Lung microvascular endothelial cell (primary cell): Measurements from ENCODE around the gene COL5A3. TPM values are rescaled to one million over a fixed set of nuclear protein-coding genes. Genes with fewer than 3 reads are reported as not detected.
"Not testable (repeated sequence)": the region's sequence is repeated elsewhere in the genome, so short reads cannot be mapped to it uniquely, and the experiment has no call there.

Experiments
- DNase-seq, 2 donors: peaks; one replicate each; pipeline versions ENCODE4 v3.0.0 to v3.0.0-alpha.2; 2010; ENCODE audit warnings: low read depth in 2 of 2
- total RNA-seq: library from RNA; depleted of rRNA; stranded (reverse); fragments of >200 nt; gene quantifications from 2 replicates; pipeline ENCODE4 v1.2.1, GENCODE V29; 2014

Gene COL5A3
- total RNA-seq, 1 donor from 2014 or later, result under 0.01 TPM

DNA sequence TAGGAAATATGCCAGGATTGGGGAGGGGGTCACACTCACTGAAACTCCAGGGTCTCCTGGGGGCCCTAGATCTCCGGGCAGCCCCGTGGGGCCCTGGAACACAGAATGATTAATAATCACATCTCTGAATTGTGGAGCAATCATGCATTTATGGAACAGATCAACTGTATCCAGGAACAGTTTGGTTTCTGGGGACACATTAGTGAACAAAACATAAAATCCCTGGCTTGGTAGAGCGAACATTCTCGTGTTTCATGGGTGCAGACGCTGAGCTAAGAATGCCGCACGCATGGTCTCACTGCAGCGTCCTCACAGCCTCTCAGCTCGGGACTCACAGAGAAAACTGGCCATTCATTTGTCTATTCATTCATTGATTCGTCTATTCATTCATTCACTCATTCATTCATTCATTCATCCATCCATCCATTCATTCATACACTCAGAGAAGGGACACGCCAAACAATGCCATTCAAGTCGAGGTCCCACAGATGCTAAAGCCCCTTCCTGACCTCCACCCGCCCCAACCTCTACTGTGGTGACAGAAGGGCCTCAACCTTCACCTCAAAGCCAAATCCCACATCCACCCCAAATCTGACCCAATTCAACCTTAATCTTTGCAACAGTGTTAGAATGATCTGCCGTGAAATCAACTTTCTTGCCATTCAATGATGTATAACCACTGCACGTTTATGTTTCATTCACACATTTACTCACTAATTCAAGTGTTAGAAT is 39.0 kb downstream of the COL5A3 start:
- no peak for DNase-seq

- DNase-seq, result no peak
Observed at GRCh38 chr19:9970481-9970880, 39.8 kb downstream of the COL5A3 start.

GRCh38 chr19:9969688-9969975 is 40.7 kb downstream of the COL5A3 start:
- DNase-seq, result no peak

GRCh38 chr19:9968820-9969687 is 41.2 kb downstream of the COL5A3 start:
- DNase-seq, result no peak

GRCh38 chr19:9967326-9967725 is 43.0 kb downstream of the COL5A3 start:
- no peak for DNase-seq

GRCh38 chr19:9966448-9966847 is 43.9 kb downstream of the COL5A3 start:
- DNase-seq, result no peak

DNA sequence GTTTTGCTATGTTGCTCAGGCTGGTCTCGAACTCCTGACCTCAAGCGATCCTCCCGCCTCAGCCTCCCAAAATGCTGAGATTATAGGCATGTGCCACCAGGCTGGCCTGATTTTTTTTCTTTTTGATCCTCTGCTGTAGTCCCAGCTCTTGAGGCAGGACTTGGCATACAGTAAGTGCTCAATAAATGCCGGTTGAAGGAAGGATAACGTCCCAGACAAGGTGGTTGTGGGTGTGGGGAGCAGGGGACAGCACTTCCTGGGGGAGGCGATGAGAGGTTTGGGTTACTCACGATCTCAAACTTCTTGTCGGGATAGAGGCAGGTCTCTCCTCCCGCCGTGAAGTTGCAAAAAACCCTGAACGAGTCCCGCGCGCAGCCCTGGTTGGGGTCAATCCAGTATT is 44.3 kb downstream of the COL5A3 start:
- no peak for DNase-seq

DNA sequence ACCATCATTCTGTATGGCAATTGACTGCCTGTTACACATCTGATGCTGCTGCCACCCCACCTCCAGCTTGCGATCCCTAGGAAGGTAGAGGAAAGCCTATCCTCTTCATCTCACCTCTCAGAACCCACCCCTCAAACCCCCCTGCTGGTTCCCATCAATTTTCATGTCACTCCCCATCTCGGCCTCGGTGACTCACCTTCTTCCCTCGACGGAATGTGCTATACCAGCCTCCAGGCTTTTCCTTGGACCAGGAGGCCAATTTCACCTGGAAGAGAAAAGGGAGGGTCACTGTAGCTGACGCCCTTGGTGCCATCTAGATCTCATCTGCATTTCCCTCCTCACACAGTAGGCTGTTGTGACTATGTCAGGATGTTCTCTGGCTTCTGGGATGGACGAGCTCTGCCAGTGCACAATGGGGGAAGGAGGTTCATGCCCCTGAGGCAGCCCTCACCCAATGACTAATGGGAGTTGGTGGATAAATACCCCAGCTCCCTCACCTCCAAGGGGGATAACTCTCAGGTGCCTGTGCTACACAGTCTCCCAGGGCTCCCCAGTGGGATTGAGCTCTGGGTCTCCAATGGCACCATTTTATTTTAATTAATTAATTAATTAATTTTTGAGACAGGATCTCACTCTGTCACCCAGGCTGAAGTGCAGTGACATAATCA is 47.5 kb downstream of the COL5A3 start:
- no peak for DNase-seq

GRCh38 chr19:9961103-9961502 is 49.2 kb downstream of the COL5A3 start:
- DNase-seq, result no peak

DNA sequence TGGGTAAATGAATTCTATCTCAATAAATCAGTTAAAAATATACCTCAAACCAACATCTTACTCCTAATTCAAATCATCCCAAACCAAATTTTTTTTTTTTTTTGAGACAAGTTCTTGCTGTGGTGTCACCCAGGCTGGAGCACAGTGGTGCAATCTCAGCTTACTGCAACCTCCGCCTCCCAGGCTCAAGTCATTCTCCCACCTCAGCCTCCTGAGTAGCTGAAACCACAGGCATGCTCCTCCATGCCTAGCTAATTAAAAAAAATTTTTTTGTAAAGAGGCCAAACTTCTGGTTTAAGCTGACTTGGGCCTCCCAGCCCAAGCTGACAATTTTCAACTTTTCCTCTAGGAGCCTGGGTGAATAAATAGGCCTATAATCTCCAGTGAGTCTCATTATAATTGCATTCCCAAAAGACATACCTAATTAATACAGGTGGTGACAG is 51.9 kb downstream of the COL5A3 start:
- DNase-seq, result no peak

DNA sequence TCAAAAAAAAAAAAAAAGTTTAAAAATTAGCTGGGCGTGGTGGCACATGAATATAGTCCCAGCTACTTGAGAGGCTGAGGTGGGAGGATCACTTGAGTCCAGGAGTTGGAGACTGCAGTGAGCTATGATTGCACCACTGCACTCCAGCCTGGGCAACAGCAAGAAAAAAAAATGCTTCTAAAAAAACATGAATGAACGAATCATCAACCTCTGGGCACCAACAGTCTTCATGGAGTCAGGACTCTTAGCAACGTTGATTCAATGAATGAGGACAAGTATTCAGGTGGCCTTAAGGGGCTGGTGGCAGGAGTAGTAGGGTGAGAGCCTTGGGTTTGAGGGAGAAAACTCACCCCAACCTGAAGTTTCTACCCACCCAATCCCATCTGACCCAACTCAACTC is 53.3 kb downstream of the COL5A3 start:
- DNase-seq, result no peak

DNA sequence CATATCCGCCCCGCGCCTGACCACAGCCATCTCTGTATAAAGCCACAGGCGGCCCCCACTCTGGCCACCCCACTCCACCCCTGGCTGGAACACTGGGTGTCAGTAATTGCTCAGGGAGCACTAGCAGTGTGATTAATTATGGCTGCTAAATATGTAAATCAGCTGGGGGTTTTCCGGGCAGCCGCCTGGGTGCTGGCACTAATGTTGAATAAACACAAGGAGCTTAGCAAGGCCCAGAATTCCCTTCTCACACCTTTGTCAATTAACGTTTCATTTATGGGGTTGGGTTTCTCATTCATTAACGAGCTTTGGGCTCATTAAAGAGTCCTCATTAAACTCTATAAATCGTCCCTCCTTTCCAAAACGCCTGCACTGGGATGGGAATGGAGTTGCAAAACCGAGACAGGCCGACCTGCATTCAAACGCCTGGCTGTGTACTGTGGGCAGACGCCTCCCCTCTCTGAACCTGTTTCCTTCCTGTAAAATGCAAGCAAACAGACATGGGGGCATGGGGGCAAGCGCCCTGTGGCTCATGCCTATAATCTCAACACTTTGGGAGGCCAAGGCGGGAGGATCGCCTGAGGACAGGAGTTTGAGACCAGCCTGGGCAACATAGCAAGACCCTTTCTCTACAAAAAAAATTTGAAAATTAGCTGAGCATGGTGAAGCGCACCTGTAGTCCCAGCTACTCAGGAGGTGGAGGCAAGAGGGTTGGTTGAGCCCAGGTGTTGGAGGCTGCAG is 56.3 kb downstream of the COL5A3 start:
- no peak for DNase-seq

- no peak for DNase-seq
Observed at GRCh38 chr19:9952276-9952675, 58.0 kb downstream of the COL5A3 start.

DNA sequence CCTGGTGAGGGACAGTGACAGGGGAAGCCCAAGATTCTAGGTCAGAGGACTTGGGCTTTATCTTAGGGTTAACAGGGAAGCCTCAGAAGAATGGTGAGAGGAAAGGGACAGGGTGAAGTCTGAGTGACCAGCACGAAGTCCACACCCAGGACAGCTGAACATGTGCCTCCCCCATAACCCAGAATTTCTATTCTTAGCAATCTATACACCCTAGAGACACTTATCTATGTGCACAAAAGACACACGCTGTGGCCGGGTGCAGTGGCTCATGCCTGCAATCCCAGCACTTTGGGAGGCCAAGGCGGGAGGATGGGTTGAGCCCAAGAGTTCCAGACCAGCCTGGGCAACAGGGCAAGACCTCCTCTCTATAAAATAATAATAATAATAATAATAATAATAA is 62.9 kb downstream of the COL5A3 start:
- no peak for DNase-seq

GRCh38 chr19:9946528-9947125 is 63.7 kb downstream of the COL5A3 start:
- DNase-seq, result not testable (repeated sequence)

GRCh38 chr19:9945319-9945966 is 64.9 kb downstream of the COL5A3 start:
- peak in 1 of 2 donors; percentile 84 for DNase-seq

GRCh38 chr19:9943744-9944143 is 66.6 kb downstream of the COL5A3 start:
- no peak for DNase-seq

- no peak for DNase-seq
Observed at GRCh38 chr19:9941671-9942070, 68.6 kb downstream of the COL5A3 start.

DNA sequence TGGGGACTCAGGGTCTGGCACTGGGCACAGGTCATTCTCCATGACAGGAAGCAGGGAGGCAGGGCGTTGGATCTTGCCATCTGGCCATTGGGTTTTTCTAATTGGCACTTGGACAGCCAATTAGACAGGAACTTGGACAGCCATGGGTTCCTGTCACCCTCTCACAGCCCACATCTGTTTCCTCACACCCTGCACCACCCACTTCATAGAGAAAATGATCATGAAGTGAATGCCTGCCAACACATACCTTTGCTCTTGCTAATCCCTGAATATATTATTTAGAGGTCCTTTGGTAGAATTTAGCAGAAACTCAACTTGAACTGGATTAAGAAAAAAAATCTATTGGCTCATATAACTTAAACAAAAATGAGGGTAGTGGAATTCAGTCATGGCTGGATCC is 69.1 kb downstream of the COL5A3 start:
- DNase-seq, result no peak

GRCh38 chr19:9940778-9941177 is 69.5 kb downstream of the COL5A3 start:
- peak in 1 of 2 donors; percentile 33 for DNase-seq
